ACC112 (cell line): ENCODE results near the gene NOX3.

ENCODE experiments used
- H2AFZ ChIP-seq: fragments of 200-600 bp; sonication (generic); one replicate; pipeline ENCODE4 v1.6.0; 2017; ENCODE audit warnings: antibody characterized with exemption, low read length; ENCODE audit not compliant: unreplicated experiment
- H3K27ac ChIP-seq: fragments of 200-600 bp; sonication (generic); 2 replicates; pipeline ENCODE4 v1.5.1; 2014; ENCODE audit warnings: low read depth, mild to moderate bottlenecking, antibody characterized with exemption, low read length, moderate library complexity
- H3K27me3 ChIP-seq: fragments of 200-600 bp; sonication (generic); 2 replicates; pipeline ENCODE4 v1.6.1; 2014; ENCODE audit warnings: mild to moderate bottlenecking, antibody characterized with exemption, low read length, moderate library complexity, mixed read lengths; ENCODE audit not compliant: insufficient read depth
- H3K36me3 ChIP-seq: fragments of 200-600 bp; sonication (generic); 2 replicates; pipeline ENCODE4 v1.6.1; 2016; ENCODE audit warnings: mild to moderate bottlenecking, antibody characterized with exemption, low read length, moderate library complexity, mixed read lengths; ENCODE audit not compliant: insufficient read depth
- H3K4me1 ChIP-seq: fragments of 200-600 bp; sonication (generic); one replicate; pipeline ENCODE4 v1.6.1; 2016; ENCODE audit warnings: low read length, mixed read lengths; ENCODE audit not compliant: insufficient read depth, unreplicated experiment, control insufficient read depth
- H3K4me3 ChIP-seq: fragments of 200-600 bp; sonication (generic); 2 replicates; pipeline ENCODE4 v1.5.1; 2014; ENCODE audit warnings: mild to moderate bottlenecking, low read depth, low read length
- H3K79me2 ChIP-seq: fragments of 200-600 bp; sonication (generic); one replicate; pipeline ENCODE4 v1.6.0; 2016; ENCODE audit warnings: low read length; ENCODE audit not compliant: control insufficient read depth, unreplicated experiment, insufficient read depth

NOX3 gene

GRCh38 chr6:155447949-155448348 is 7.7 kb downstream of the NOX3 start:
- H3K79me2 ChIP-seq = no peaks in the 10 kb centered on the region
- no peak overlapping the region for H3K4me3 ChIP-seq
- no peaks in the 10 kb centered on the region for H3K27me3 ChIP-seq
- no peaks in the 10 kb centered on the region for H3K36me3 ChIP-seq
- H3K27ac ChIP-seq = no peak overlapping the region
- no peaks in the 10 kb centered on the region for H3K4me1 ChIP-seq
- H2AFZ ChIP-seq = no peak overlapping the region

GRCh38 chr6:155444952-155445903 is 10.4 kb downstream of the NOX3 start:
- no peak overlapping the region for H3K27ac ChIP-seq
- H3K36me3 ChIP-seq = no peaks in the 10 kb centered on the region
- H3K27me3 ChIP-seq = no peaks in the 10 kb centered on the region
- H2AFZ ChIP-seq = no peak overlapping the region
- H3K4me1 ChIP-seq = no peaks in the 10 kb centered on the region
- no peak overlapping the region for H3K4me3 ChIP-seq
- no peaks in the 10 kb centered on the region for H3K79me2 ChIP-seq

GRCh38 chr6:155444120-155444917 is 11.3 kb downstream of the NOX3 start:
- Histone ChIP-seq H3K27me3 (no peaks in the 10 kb centered on the region), H3K27ac (no peak overlapping the region), H3K79me2 (no peaks in the 10 kb centered on the region), H2AFZ (no peak overlapping the region), H3K4me3 (no peak overlapping the region), H3K36me3 (no peaks in the 10 kb centered on the region), H3K4me1 (no peaks in the 10 kb centered on the region)

- H3K79me2 ChIP-seq = no peaks in the 10 kb centered on the region
- no peaks in the 10 kb centered on the region for H3K36me3 ChIP-seq
- no peaks in the 10 kb centered on the region for H3K4me1 ChIP-seq
- no peaks in the 10 kb centered on the region for H3K27me3 ChIP-seq
- no peak overlapping the region for H3K4me3 ChIP-seq
- no peak overlapping the region for H3K27ac ChIP-seq
- H2AFZ ChIP-seq = no peak overlapping the region
These were observed 12.5 kb downstream of the NOX3 start for GRCh38 chr6:155443168-155443567.

GRCh38 chr6:155442562-155442961 is 13.1 kb downstream of the NOX3 start:
- H3K27ac ChIP-seq = no peak overlapping the region
- H2AFZ ChIP-seq = no peak overlapping the region
- H3K4me1 ChIP-seq = peaks cover 2% of the 10 kb centered on the region
- H3K27me3 ChIP-seq = no peaks in the 10 kb centered on the region
- no peaks in the 10 kb centered on the region for H3K79me2 ChIP-seq
- no peaks in the 10 kb centered on the region for H3K36me3 ChIP-seq
- no peak overlapping the region for H3K4me3 ChIP-seq

GRCh38 chr6:155441112-155441465 is 14.6 kb downstream of the NOX3 start:
- H2AFZ ChIP-seq = no peak overlapping the region
- H3K27ac ChIP-seq = no peak overlapping the region
- H3K4me1 ChIP-seq = peaks cover 10% of the 10 kb centered on the region
- H3K79me2 ChIP-seq = no peaks in the 10 kb centered on the region
- no peaks in the 10 kb centered on the region for H3K27me3 ChIP-seq
- no peak overlapping the region for H3K4me3 ChIP-seq
- H3K36me3 ChIP-seq = no peaks in the 10 kb centered on the region

- Histone ChIP-seq H3K27me3 (no peaks in the 10 kb centered on the region), H3K36me3 (no peaks in the 10 kb centered on the region), H3K27ac (no peak overlapping the region), H3K79me2 (no peaks in the 10 kb centered on the region), H3K4me1 (peaks cover 10% of the 10 kb centered on the region), H3K4me3 (no peak overlapping the region), H2AFZ (no peak overlapping the region)
These were observed 15.1 kb downstream of the NOX3 start for GRCh38 chr6:155440398-155441111.

GRCh38 chr6:155439376-155439775 is 16.3 kb downstream of the NOX3 start:
- Histone ChIP-seq H3K79me2 (no peaks in the 10 kb centered on the region), H3K36me3 (no peaks in the 10 kb centered on the region), H3K4me3 (no peak overlapping the region), H3K4me1 (peaks cover 10% of the 10 kb centered on the region), H3K27me3 (no peaks in the 10 kb centered on the region), H3K27ac (no peak overlapping the region), H2AFZ (no peak overlapping the region)

- Histone ChIP-seq H3K79me2 (no peaks in the 10 kb centered on the region), H3K36me3 (no peaks in the 10 kb centered on the region), H3K4me3 (no peak overlapping the region), H2AFZ (no peak overlapping the region), H3K27ac (no peak overlapping the region), H3K27me3 (no peaks in the 10 kb centered on the region), H3K4me1 (peaks cover 15% of the 10 kb centered on the region)
These were observed 18.5 kb downstream of the NOX3 start for GRCh38 chr6:155436981-155437749.

GRCh38 chr6:155434829-155435423 is 20.7 kb downstream of the NOX3 start:
- Histone ChIP-seq H3K36me3 (no peaks in the 10 kb centered on the region), H3K4me3 (no peak overlapping the region), H3K79me2 (no peaks in the 10 kb centered on the region), H3K27ac (no peak overlapping the region), H3K4me1 (peaks cover 16% of the 10 kb centered on the region), H2AFZ (no peak overlapping the region), H3K27me3 (no peaks in the 10 kb centered on the region)
